ENCODE results near the gene OR56A1.

The OR56A1 gene

GRCh38 chr11:5986885-5987284, 43.7 kb downstream of the OR56A1 start, which contains the start of gene OR52L1:
Gene OR52L1 (minus strand): TSS chr11:5986985. CDS start chr11:5986930, 55 bp downstream.
- no peak for DNase-seq

GRCh38 chr11:5983443-5983842, 47.1 kb downstream of the OR56A1 start:
- DNase-seq: no peak

GRCh38 chr11:5973530-5973929, 57.0 kb downstream of the OR56A1 start:
- no peak for DNase-seq
